OCI-LY7 (cell line): Measurements from ENCODE around the gene CAV1.

Experiments used
- EZH2phosphoT487 ChIP-seq: fragments of 200-600 bp; sonication (generic); IDR thresholded peaks from 2 replicates; pipeline ENCODE4 v1.6.1; 2018; ENCODE audit warnings: low read depth, borderline replicate concordance, mild to moderate bottlenecking, mixed run types, antibody characterized with exemption, low read length, moderate library complexity, mixed read lengths
- TF ChIP-seq, protein P1 (sequence below): fragments of 200-600 bp; sonication (generic); conservative IDR thresholded peaks from 2 replicates; pipeline ENCODE4 v1.5.1; 2014; ENCODE audit warnings: mild to moderate bottlenecking, antibody characterized with exemption, low read length, moderate library complexity, mixed read lengths

GRCh38 chr7:116539879-116540278, 15.0 kb downstream of the CAV1 start:
- TF ChIP-seq, protein P1, sequence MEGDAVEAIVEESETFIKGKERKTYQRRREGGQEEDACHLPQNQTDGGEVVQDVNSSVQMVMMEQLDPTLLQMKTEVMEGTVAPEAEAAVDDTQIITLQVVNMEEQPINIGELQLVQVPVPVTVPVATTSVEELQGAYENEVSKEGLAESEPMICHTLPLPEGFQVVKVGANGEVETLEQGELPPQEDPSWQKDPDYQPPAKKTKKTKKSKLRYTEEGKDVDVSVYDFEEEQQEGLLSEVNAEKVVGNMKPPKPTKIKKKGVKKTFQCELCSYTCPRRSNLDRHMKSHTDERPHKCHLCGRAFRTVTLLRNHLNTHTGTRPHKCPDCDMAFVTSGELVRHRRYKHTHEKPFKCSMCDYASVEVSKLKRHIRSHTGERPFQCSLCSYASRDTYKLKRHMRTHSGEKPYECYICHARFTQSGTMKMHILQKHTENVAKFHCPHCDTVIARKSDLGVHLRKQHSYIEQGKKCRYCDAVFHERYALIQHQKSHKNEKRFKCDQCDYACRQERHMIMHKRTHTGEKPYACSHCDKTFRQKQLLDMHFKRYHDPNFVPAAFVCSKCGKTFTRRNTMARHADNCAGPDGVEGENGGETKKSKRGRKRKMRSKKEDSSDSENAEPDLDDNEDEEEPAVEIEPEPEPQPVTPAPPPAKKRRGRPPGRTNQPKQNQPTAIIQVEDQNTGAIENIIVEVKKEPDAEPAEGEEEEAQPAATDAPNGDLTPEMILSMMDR = no peak
- TF ChIP-seq EZH2phosphoT487 = no peak
